Measurements from ENCODE around the gene HSD11B2.

The HSD11B2 gene

GRCh38 chr16:67397036-67397801, 33.7 kb upstream of the HSD11B2 start:
- H3K9me3 ChIP-seq (ENCODE audit: control insufficient read depth in 2 of 2, low read length in 2 of 2), result no peaks in the 10 kb centered on the region
- peak overlapping the region in 1 of 2 donors; percentile 42 for H3K9ac ChIP-seq (ENCODE audit: low read length in 2 of 2)
- peaks cover 0 to 8% of the 10 kb centered on the region in 2 donors for H3K27me3 ChIP-seq (ENCODE audit: control insufficient read depth in 1 of 2, insufficient read depth in 2 of 2, low read length in 2 of 2)
- peaks cover 60% of the 10 kb centered on the region for H3K4me1 ChIP-seq (ENCODE audit: control insufficient read depth, insufficient read depth, low read length)
- no peaks in the 10 kb centered on the region for H3K36me3 ChIP-seq (ENCODE audit: control insufficient read depth in 2 of 2, insufficient read depth in 2 of 2, low read length in 2 of 2)
- H3K4me3 ChIP-seq (ENCODE audit: low read length in 2 of 2), result peak overlapping the region in 1 of 2 donors; percentile 29
- H3K27ac ChIP-seq (ENCODE audit: low read length), result peak overlapping the region; percentile 53

GRCh38 chr16:67397812-67398545, 32.9 kb upstream of the HSD11B2 start:
- Histone ChIP-seq H3K4me1 (ENCODE audit: control insufficient read depth, insufficient read depth, low read length) (peaks cover 52% of the 10 kb centered on the region), H3K27ac (ENCODE audit: low read length) (no peak overlapping the region), H3K4me3 (ENCODE audit: low read length in 2 of 2) (no peak overlapping the region)

GRCh38 chr16:67398546-67399217, 32.2 kb upstream of the HSD11B2 start:
- peaks cover 45% of the 10 kb centered on the region for H3K4me1 ChIP-seq (ENCODE audit: control insufficient read depth, insufficient read depth, low read length)
- H3K36me3 ChIP-seq (ENCODE audit: control insufficient read depth in 2 of 2, insufficient read depth in 2 of 2, low read length in 2 of 2), result no peaks in the 10 kb centered on the region
- H3K9me3 ChIP-seq (ENCODE audit: control insufficient read depth in 2 of 2, low read length in 2 of 2), result no peaks in the 10 kb centered on the region
- no peak overlapping the region for H3K4me3 ChIP-seq (ENCODE audit: low read length in 2 of 2)
- H3K9ac ChIP-seq (ENCODE audit: low read length in 2 of 2), result peak overlapping the region in 1 of 2 donors; percentile 9
- H3K27ac ChIP-seq (ENCODE audit: low read length), result no peak overlapping the region
- H3K27me3 ChIP-seq (ENCODE audit: control insufficient read depth in 1 of 2, insufficient read depth in 2 of 2, low read length in 2 of 2), result no peaks in the 10 kb centered on the region

More at GRCh38 chr16:67397812-67398545, 32.9 kb upstream of the HSD11B2 start:
- H3K9ac ChIP-seq (ENCODE audit: low read length in 2 of 2), result no peak overlapping the region
- no peaks in the 10 kb centered on the region for H3K36me3 ChIP-seq (ENCODE audit: control insufficient read depth in 2 of 2, insufficient read depth in 2 of 2, low read length in 2 of 2)
- H3K27me3 ChIP-seq (ENCODE audit: control insufficient read depth in 1 of 2, insufficient read depth in 2 of 2, low read length in 2 of 2), result peaks cover 0 to 3% of the 10 kb centered on the region in 2 donors
- H3K9me3 ChIP-seq (ENCODE audit: control insufficient read depth in 2 of 2, low read length in 2 of 2), result no peaks in the 10 kb centered on the region

GRCh38 chr16:67399218-67399733, 31.6 kb upstream of the HSD11B2 start:
- Histone ChIP-seq H3K4me3 (ENCODE audit: low read length in 2 of 2) (peak overlapping the region in 1 of 2 donors; percentile 52), H3K27ac (ENCODE audit: low read length) (no peak overlapping the region)

GRCh38 chr16:67399749-67400704, 30.9 kb upstream of the HSD11B2 start:
- peaks cover 0 to 3% of the 10 kb centered on the region in 2 donors for H3K36me3 ChIP-seq (ENCODE audit: control insufficient read depth in 2 of 2, insufficient read depth in 2 of 2, low read length in 2 of 2)
- H3K9me3 ChIP-seq (ENCODE audit: control insufficient read depth in 2 of 2, low read length in 2 of 2), result no peaks in the 10 kb centered on the region
- peaks cover 41% of the 10 kb centered on the region for H3K4me1 ChIP-seq (ENCODE audit: control insufficient read depth, insufficient read depth, low read length)
- peak overlapping the region in 1 of 2 donors; percentile 13 for H3K9ac ChIP-seq (ENCODE audit: low read length in 2 of 2)
- no peak overlapping the region for H3K4me3 ChIP-seq (ENCODE audit: low read length in 2 of 2)
- no peak overlapping the region for H3K27ac ChIP-seq (ENCODE audit: low read length)
- H3K27me3 ChIP-seq (ENCODE audit: control insufficient read depth in 1 of 2, insufficient read depth in 2 of 2, low read length in 2 of 2), result no peaks in the 10 kb centered on the region

More at GRCh38 chr16:67399218-67399733, 31.6 kb upstream of the HSD11B2 start:
- H3K9ac ChIP-seq (ENCODE audit: low read length in 2 of 2), result peak overlapping the region in 1 of 2 donors; percentile 13
- H3K9me3 ChIP-seq (ENCODE audit: control insufficient read depth in 2 of 2, low read length in 2 of 2), result no peaks in the 10 kb centered on the region
- no peaks in the 10 kb centered on the region for H3K27me3 ChIP-seq (ENCODE audit: control insufficient read depth in 1 of 2, insufficient read depth in 2 of 2, low read length in 2 of 2)
- no peaks in the 10 kb centered on the region for H3K36me3 ChIP-seq (ENCODE audit: control insufficient read depth in 2 of 2, insufficient read depth in 2 of 2, low read length in 2 of 2)
- H3K4me1 ChIP-seq (ENCODE audit: control insufficient read depth, insufficient read depth, low read length), result peaks cover 43% of the 10 kb centered on the region

GRCh38 chr16:67400901-67401300, 30.0 kb upstream of the HSD11B2 start:
- no peak overlapping the region for H3K9ac ChIP-seq (ENCODE audit: low read length in 2 of 2)
- peaks cover 33% of the 10 kb centered on the region for H3K4me1 ChIP-seq (ENCODE audit: control insufficient read depth, insufficient read depth, low read length)

GRCh38 chr16:67403976-67404555, 26.9 kb upstream of the HSD11B2 start:
- Histone ChIP-seq H3K4me1 (ENCODE audit: control insufficient read depth, insufficient read depth, low read length) (peaks cover 26% of the 10 kb centered on the region), H3K4me3 (ENCODE audit: low read length in 2 of 2) (no peak overlapping the region), H3K9me3 (ENCODE audit: control insufficient read depth in 2 of 2, low read length in 2 of 2) (no peaks in the 10 kb centered on the region), H3K36me3 (ENCODE audit: control insufficient read depth in 2 of 2, insufficient read depth in 2 of 2, low read length in 2 of 2) (peaks cover 0 to 3% of the 10 kb centered on the region in 2 donors), H3K27ac (ENCODE audit: low read length) (no peak overlapping the region), H3K9ac (ENCODE audit: low read length in 2 of 2) (no peak overlapping the region), H3K27me3 (ENCODE audit: control insufficient read depth in 1 of 2, insufficient read depth in 2 of 2, low read length in 2 of 2) (no peaks in the 10 kb centered on the region)

More at GRCh38 chr16:67400901-67401300, 30.0 kb upstream of the HSD11B2 start:
- Histone ChIP-seq H3K36me3 (ENCODE audit: control insufficient read depth in 2 of 2, insufficient read depth in 2 of 2, low read length in 2 of 2) (peaks cover 0 to 3% of the 10 kb centered on the region in 2 donors), H3K27ac (ENCODE audit: low read length) (no peak overlapping the region), H3K9me3 (ENCODE audit: control insufficient read depth in 2 of 2, low read length in 2 of 2) (no peaks in the 10 kb centered on the region), H3K27me3 (ENCODE audit: control insufficient read depth in 1 of 2, insufficient read depth in 2 of 2, low read length in 2 of 2) (no peaks in the 10 kb centered on the region), H3K4me3 (ENCODE audit: low read length in 2 of 2) (no peak overlapping the region)

GRCh38 chr16:67404740-67405226, 26.1 kb upstream of the HSD11B2 start:
- H3K27ac ChIP-seq (ENCODE audit: low read length), result no peak overlapping the region
- H3K9me3 ChIP-seq (ENCODE audit: control insufficient read depth in 2 of 2, low read length in 2 of 2), result no peaks in the 10 kb centered on the region
- peaks cover 0 to 3% of the 10 kb centered on the region in 2 donors for H3K36me3 ChIP-seq (ENCODE audit: control insufficient read depth in 2 of 2, insufficient read depth in 2 of 2, low read length in 2 of 2)
- no peaks in the 10 kb centered on the region for H3K27me3 ChIP-seq (ENCODE audit: control insufficient read depth in 1 of 2, insufficient read depth in 2 of 2, low read length in 2 of 2)
- no peak overlapping the region for H3K4me3 ChIP-seq (ENCODE audit: low read length in 2 of 2)
- peak overlapping the region in 1 of 2 donors; percentile 21 for H3K9ac ChIP-seq (ENCODE audit: low read length in 2 of 2)
- H3K4me1 ChIP-seq (ENCODE audit: control insufficient read depth, insufficient read depth, low read length), result peaks cover 22% of the 10 kb centered on the region

GRCh38 chr16:67405336-67405735, 25.6 kb upstream of the HSD11B2 start:
- no peak overlapping the region for H3K27ac ChIP-seq (ENCODE audit: low read length)

More at GRCh38 chr16:67405336-67405735, 25.6 kb upstream of the HSD11B2 start:
- no peak overlapping the region for H3K4me3 ChIP-seq (ENCODE audit: low read length in 2 of 2)
- H3K9me3 ChIP-seq (ENCODE audit: control insufficient read depth in 2 of 2, low read length in 2 of 2), result no peaks in the 10 kb centered on the region
- H3K9ac ChIP-seq (ENCODE audit: low read length in 2 of 2), result peak overlapping the region in 1 of 2 donors; percentile 21
- peaks cover 22% of the 10 kb centered on the region for H3K4me1 ChIP-seq (ENCODE audit: control insufficient read depth, insufficient read depth, low read length)
- H3K27me3 ChIP-seq (ENCODE audit: control insufficient read depth in 1 of 2, insufficient read depth in 2 of 2, low read length in 2 of 2), result no peaks in the 10 kb centered on the region
- H3K36me3 ChIP-seq (ENCODE audit: control insufficient read depth in 2 of 2, insufficient read depth in 2 of 2, low read length in 2 of 2), result peaks cover 0 to 3% of the 10 kb centered on the region in 2 donors

Data from stomach smooth muscle (tissue), 2 donors.